Smooth muscle cell of the brain vasculature (primary cell): Measurements from ENCODE around the gene SHROOM3.
"Not testable (repeated sequence)": the region's sequence is repeated elsewhere in the genome, so short reads cannot be mapped to it uniquely, and the experiment has no call there.

Experiments used
- DNase-seq: peaks from one replicate; pipeline ENCODE4 v3.0.0-alpha.2; 2012; ENCODE audit warnings: low read depth, low spot score

The SHROOM3 gene

GRCh38 chr4:76434901-76435527, at the start of gene SHROOM3:
SHROOM3 (plus strand) TSS chr4:76435229; CDS start chr4:76436053, 824 bp downstream.
- DNase-seq: no peak

GRCh38 chr4:76385974-76386373, 49.1 kb upstream of the SHROOM3 start:
- DNase-seq: no peak

- DNase-seq: no peak
Observed at GRCh38 chr4:76386566-76387305, 48.3 kb upstream of the SHROOM3 start.

GRCh38 chr4:76388160-76388908, 46.7 kb upstream of the SHROOM3 start:
- no peak for DNase-seq

GRCh38 chr4:76401654-76402053, 33.4 kb upstream of the SHROOM3 start:
- no peak for DNase-seq

- DNase-seq: no peak
Observed at GRCh38 chr4:76406081-76406480, 28.9 kb upstream of the SHROOM3 start.

GRCh38 chr4:76407440-76408119, 27.4 kb upstream of the SHROOM3 start:
- DNase-seq: no peak

GRCh38 chr4:76410636-76411035, 24.4 kb upstream of the SHROOM3 start:
- DNase-seq: no peak

- DNase-seq: no peak
Observed at GRCh38 chr4:76420188-76420761, 14.8 kb upstream of the SHROOM3 start.

GRCh38 chr4:76420762-76421581, 14.1 kb upstream of the SHROOM3 start, which contains the start of gene CCDC158:
CCDC158 (minus strand) TSS chr4:76421141; CDS start chr4:76403207, 17,934 bp downstream.
- DNase-seq: no peak

- DNase-seq: not testable (repeated sequence)
Observed at GRCh38 chr4:76423159-76423558, 11.9 kb upstream of the SHROOM3 start.

GRCh38 chr4:76426272-76426671, 8.8 kb upstream of the SHROOM3 start:
- DNase-seq: no peak

- DNase-seq: no peak
Observed at GRCh38 chr4:76429636-76430035, 5.4 kb upstream of the SHROOM3 start.

- DNase-seq: peak; percentile 23
Observed at GRCh38 chr4:76430519-76431388, 4.3 kb upstream of the SHROOM3 start.

- no peak for DNase-seq
Observed at GRCh38 chr4:76435528-76436319, 695 bp downstream of the SHROOM3 start.

- no peak for DNase-seq
Observed at GRCh38 chr4:76439491-76439890, 4.5 kb downstream of the SHROOM3 start.

GRCh38 chr4:76441881-76442280, 6.9 kb downstream of the SHROOM3 start:
- no peak for DNase-seq

GRCh38 chr4:76442807-76443206, 7.8 kb downstream of the SHROOM3 start:
- DNase-seq: no peak

GRCh38 chr4:76443376-76443775, 8.3 kb downstream of the SHROOM3 start:
- DNase-seq: no peak
